ENCODE results near the gene BTBD16.

BTBD16 gene

GRCh38 chr10:122271076-122271475, at the start of gene BTBD16:
BTBD16 (plus strand) TSS chr10:122271296; CDS start chr10:122275082, 3,786 bp downstream.
- DNase-seq (ENCODE audit: low spot score) = no peak

GRCh38 chr10:122221958-122222357, 49.1 kb upstream of the BTBD16 start:
- DNase-seq (ENCODE audit: low spot score) = no peak

GRCh38 chr10:122222638-122223037, 48.5 kb upstream of the BTBD16 start:
- no peak for DNase-seq (ENCODE audit: low spot score)

- DNase-seq (ENCODE audit: low spot score) = no peak
These were observed 46.9 kb upstream of the BTBD16 start for GRCh38 chr10:122224159-122224558.

- DNase-seq (ENCODE audit: low spot score) = no peak
These were observed 45.8 kb upstream of the BTBD16 start for GRCh38 chr10:122225330-122225729.

- DNase-seq (ENCODE audit: low spot score) = no peak
These were observed 43.3 kb upstream of the BTBD16 start for GRCh38 chr10:122227754-122228153.

GRCh38 chr10:122229666-122230065, 41.4 kb upstream of the BTBD16 start:
- no peak for DNase-seq (ENCODE audit: low spot score)

GRCh38 chr10:122230222-122230621, 40.9 kb upstream of the BTBD16 start:
- DNase-seq (ENCODE audit: low spot score) = no peak

- DNase-seq (ENCODE audit: low spot score) = no peak
These were observed 38.3 kb upstream of the BTBD16 start for GRCh38 chr10:122232769-122233168.

- no peak for DNase-seq (ENCODE audit: low spot score)
These were observed 37.2 kb upstream of the BTBD16 start for GRCh38 chr10:122233857-122234348.

GRCh38 chr10:122234416-122234815, 36.7 kb upstream of the BTBD16 start:
- DNase-seq (ENCODE audit: low spot score) = no peak

- no peak for DNase-seq (ENCODE audit: low spot score)
These were observed 34.3 kb upstream of the BTBD16 start for GRCh38 chr10:122236690-122237306.

GRCh38 chr10:122237331-122237990, 33.6 kb upstream of the BTBD16 start:
- DNase-seq (ENCODE audit: low spot score) = no peak

- DNase-seq (ENCODE audit: low spot score) = no peak
These were observed 31.4 kb upstream of the BTBD16 start for GRCh38 chr10:122239578-122240257.

GRCh38 chr10:122240401-122240800, 30.7 kb upstream of the BTBD16 start:
- DNase-seq (ENCODE audit: low spot score) = no peak

- no peak for DNase-seq (ENCODE audit: low spot score)
These were observed 29.3 kb upstream of the BTBD16 start for GRCh38 chr10:122241836-122242235.

- DNase-seq (ENCODE audit: low spot score) = no peak
These were observed 27.5 kb upstream of the BTBD16 start for GRCh38 chr10:122243550-122243949.

GRCh38 chr10:122244001-122244975, 26.8 kb upstream of the BTBD16 start:
- DNase-seq (ENCODE audit: low spot score) = no peak

GRCh38 chr10:122245136-122245535, 26.0 kb upstream of the BTBD16 start:
- DNase-seq (ENCODE audit: low spot score) = no peak

GRCh38 chr10:122245897-122246296, 25.2 kb upstream of the BTBD16 start:
- no peak for DNase-seq (ENCODE audit: low spot score)

GRCh38 chr10:122246830-122247520, 24.1 kb upstream of the BTBD16 start:
- DNase-seq (ENCODE audit: low spot score) = no peak

All from hematopoietic multipotent progenitor cell treated with erythropoietin and hydrocortisone succinate and interleukin-3 and kit ligand, for 15 days (in vitro differentiated cells).